GM18868 (cell line): ENCODE results near the gene MAGT1.
"Not testable (repeated sequence)": the region's sequence is repeated elsewhere in the genome, so short reads cannot be mapped to it uniquely, and the experiment has no call there.

Source experiments
- ATAC-seq: cut with Tn5 transposase; IDR thresholded peaks from one replicate; pipeline ENCODE4 v1.9.1; 2021; ENCODE audit warnings: mild to moderate bottlenecking, moderate library complexity; ENCODE audit not compliant: unreplicated experiment

The MAGT1 gene

GRCh38 chrX:77875372-77875771, 19.9 kb downstream of the MAGT1 start:
- ATAC-seq = no peak

GRCh38 chrX:77831544-77831943, 63.7 kb downstream of the MAGT1 start:
- ATAC-seq = not testable (repeated sequence)

GRCh38 chrX:77821989-77822388, 73.2 kb downstream of the MAGT1 start:
- not testable (repeated sequence) for ATAC-seq

- ATAC-seq = no peak
Measured at GRCh38 chrX:77820091-77820727, 75.0 kb downstream of the MAGT1 start.

GRCh38 chrX:77814210-77814609, 81.0 kb downstream of the MAGT1 start:
- no peak for ATAC-seq

GRCh38 chrX:77802201-77802600, 93.0 kb downstream of the MAGT1 start:
- no peak for ATAC-seq

GRCh38 chrX:77795124-77795523, 100.1 kb downstream of the MAGT1 start:
- no peak for ATAC-seq

- no peak for ATAC-seq
Measured at GRCh38 chrX:77793946-77794345, 101.3 kb downstream of the MAGT1 start.

- ATAC-seq = no peak
Measured at GRCh38 chrX:77788050-77788449, 107.2 kb downstream of the MAGT1 start.

- peak; percentile 10 for ATAC-seq
Measured at GRCh38 chrX:77786365-77786680, 108.9 kb downstream of the MAGT1 start.

GRCh38 chrX:77785486-77786364, 109.5 kb downstream of the MAGT1 start, which contains the start of gene ATRX:
Gene ATRX (minus strand): TSS chrX:77786216. CDS start chrX:77786001, 215 bp downstream.
- ATAC-seq = peak; percentile 98

GRCh38 chrX:77779695-77780094, 115.5 kb downstream of the MAGT1 start:
- ATAC-seq = peak; percentile 40

GRCh38 chrX:77776659-77777058, 118.6 kb downstream of the MAGT1 start:
- ATAC-seq = no peak
